HG02884 (cell line): ENCODE data around the gene PVALEF.

Experiments used
- ATAC-seq: cut with Tn5 transposase; IDR thresholded peaks from one replicate; pipeline ENCODE4 v1.9.1; 2021; ENCODE audit warnings: mild to moderate bottlenecking, moderate library complexity; ENCODE audit not compliant: unreplicated experiment

Gene PVALEF

GRCh38 chr17:81165246-81166032 is at the start of gene PVALEF:
TSS of gene PVALEF (plus strand) at chr17:81165507. CDS start at chr17:81181227, 15,720 bp downstream.
- no peak for ATAC-seq

GRCh38 chr17:81115749-81116464 is 49.4 kb upstream of the PVALEF start:
- no peak for ATAC-seq

GRCh38 chr17:81116704-81117103 is 48.6 kb upstream of the PVALEF start:
- ATAC-seq: no peak

- no peak for ATAC-seq
Measured at GRCh38 chr17:81117672-81118198, 47.6 kb upstream of the PVALEF start.

GRCh38 chr17:81118308-81119221 is 46.7 kb upstream of the PVALEF start:
- no peak for ATAC-seq

GRCh38 chr17:81119223-81120148 is 45.8 kb upstream of the PVALEF start:
- ATAC-seq: no peak

GRCh38 chr17:81120149-81120484 is 45.2 kb upstream of the PVALEF start:
- no peak for ATAC-seq

GRCh38 chr17:81120695-81121621 is 44.3 kb upstream of the PVALEF start:
- ATAC-seq: no peak

- no peak for ATAC-seq
Measured at GRCh38 chr17:81121841-81122733, 43.2 kb upstream of the PVALEF start.

GRCh38 chr17:81123052-81124048 is 42.0 kb upstream of the PVALEF start:
- ATAC-seq: no peak

GRCh38 chr17:81124377-81124776 is 40.9 kb upstream of the PVALEF start:
- no peak for ATAC-seq

GRCh38 chr17:81125573-81126081 is 39.7 kb upstream of the PVALEF start:
- ATAC-seq: no peak

GRCh38 chr17:81126281-81127132 is 38.8 kb upstream of the PVALEF start:
- ATAC-seq: no peak

GRCh38 chr17:81127133-81127455 is 38.2 kb upstream of the PVALEF start:
- ATAC-seq: no peak

GRCh38 chr17:81127526-81128177 is 37.7 kb upstream of the PVALEF start:
- ATAC-seq: no peak
